HCT116 (cell line): ENCODE measurements around the gene NEK7.

Source experiments
- ATF3 ChIP-seq: IDR thresholded peaks from 2 replicates; pipeline ENCODE4 v1.6.1; 2012
- CTCF ChIP-seq, 3 experiments: fragments of 200-600 bp in 1 of 3; sonication (generic) in 1 of 3; IDR thresholded peaks in 2 of 3; conservative IDR thresholded peaks in 1 of 3; 2 replicates each; pipeline ENCODE4 v1.5.1; 2012 to 2017; ENCODE audit warnings: low read depth in 2 of 3, low read length in 2 of 3, antibody characterized with exemption in 1 of 3, borderline replicate concordance in 1 of 3, control low read depth in 1 of 3, mild to moderate bottlenecking in 1 of 3, mixed read lengths in 1 of 3, mixed run types in 1 of 3, moderate library complexity in 1 of 3; ENCODE audit not compliant: insufficient read depth in 1 of 3
- JUND ChIP-seq: IDR thresholded peaks from 2 replicates; pipeline ENCODE4 v1.6.1; 2012
- POLR2A ChIP-seq: IDR thresholded peaks from 2 replicates; pipeline ENCODE4 v1.7.0; 2011; ENCODE audit warnings: borderline replicate concordance; ENCODE audit not compliant: insufficient read depth, insufficient read length; ENCODE audit errors: extremely low read depth
- POLR2AphosphoS5 ChIP-seq: IDR thresholded peaks from 2 replicates; pipeline ENCODE4 v1.6.1; 2011; ENCODE audit warnings: mild to moderate bottlenecking, low read depth, low read length, moderate library complexity
- RAD21 ChIP-seq: IDR thresholded peaks from 2 replicates; pipeline ENCODE4 v1.6.1; 2012; ENCODE audit warnings: low read depth, mild to moderate bottlenecking

GRCh38 chr1:198203434-198203833 is 46.6 kb downstream of the NEK7 start:
- TF ChIP-seq POLR2AphosphoS5: no peak
- TF ChIP-seq POLR2A: no peak
- no peak for TF ChIP-seq CTCF (IDR thresholded peaks at IDR 0.05 in 2 of 3, conservative IDR thresholded peaks at IDR 0.05 in 1 of 3; ENCODE audit: borderline replicate concordance in 1 of 3, insufficient read depth in 1 of 3, low read depth in 2 of 3, low read length in 2 of 3)
- TF ChIP-seq JUND: no peak
- no peak for TF ChIP-seq RAD21
- no peak for TF ChIP-seq ATF3
